Stimulated activated naive CD8-positive, alpha-beta T cell treated with anti-CD3 and anti-CD28 coated beads, Interleukin-15, Interleukin-2, amounts not matched to agents 100 U/mL and 50 U/mL, for 24 hours (primary cell): ENCODE measurements around the gene PPRC1.

Experiments used
- ATAC-seq: fragments of 150-1000 bp; cut with Tn5 transposase; one replicate; pipeline ENCODE4 v1.10.0; 2021
- DNase-seq: peaks from one replicate; pipeline ENCODE4 v3.0.0; 2021

Gene PPRC1

DNA sequence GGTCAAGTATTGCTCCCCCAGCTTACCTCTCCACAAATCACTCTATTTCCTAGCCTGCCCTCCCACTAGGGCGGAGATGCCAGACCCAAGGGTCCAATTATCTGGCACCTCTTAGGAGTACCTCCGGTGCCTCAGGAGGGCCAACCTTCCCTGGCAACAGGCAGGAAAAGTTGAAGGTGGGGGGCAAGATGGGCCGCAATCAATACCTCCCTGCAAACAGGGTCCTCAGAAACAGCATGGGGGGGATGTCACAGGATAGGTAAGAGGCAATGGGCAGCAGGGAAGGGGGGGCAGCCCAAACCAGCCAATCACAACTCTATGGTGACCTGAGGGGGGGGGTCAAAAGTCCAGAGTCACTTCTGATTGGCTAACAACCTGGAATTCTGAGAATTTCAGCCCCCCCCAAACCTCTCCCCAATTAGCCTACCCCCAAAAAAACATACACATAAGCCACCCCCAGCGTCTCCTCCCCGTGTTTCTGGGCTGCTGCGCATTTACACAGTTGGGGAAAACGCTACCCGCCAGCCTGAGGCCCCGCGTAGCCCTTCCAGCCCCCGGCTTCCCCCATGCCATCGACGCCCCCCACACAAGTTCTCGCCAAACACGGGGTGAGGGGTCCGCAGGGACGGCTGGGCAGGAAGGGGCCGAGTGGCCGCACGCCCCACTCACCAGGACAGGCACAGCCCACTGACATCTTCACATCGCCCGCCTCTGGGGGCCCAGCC lies 13.3 kb upstream of the PPRC1 start:
- ATAC-seq (no peak), DNase-seq (peak; percentile 69)

GRCh38 chr10:102120142-102120990 lies 12.5 kb upstream of the PPRC1 start, which contains the start of gene LDB1:
Gene LDB1, minus strand, starts transcription at chr10:102120368. Its CDS starts 258 bp downstream, at chr10:102120110.
- peak; percentile 51 for ATAC-seq
- peak; percentile 74 for DNase-seq

DNA sequence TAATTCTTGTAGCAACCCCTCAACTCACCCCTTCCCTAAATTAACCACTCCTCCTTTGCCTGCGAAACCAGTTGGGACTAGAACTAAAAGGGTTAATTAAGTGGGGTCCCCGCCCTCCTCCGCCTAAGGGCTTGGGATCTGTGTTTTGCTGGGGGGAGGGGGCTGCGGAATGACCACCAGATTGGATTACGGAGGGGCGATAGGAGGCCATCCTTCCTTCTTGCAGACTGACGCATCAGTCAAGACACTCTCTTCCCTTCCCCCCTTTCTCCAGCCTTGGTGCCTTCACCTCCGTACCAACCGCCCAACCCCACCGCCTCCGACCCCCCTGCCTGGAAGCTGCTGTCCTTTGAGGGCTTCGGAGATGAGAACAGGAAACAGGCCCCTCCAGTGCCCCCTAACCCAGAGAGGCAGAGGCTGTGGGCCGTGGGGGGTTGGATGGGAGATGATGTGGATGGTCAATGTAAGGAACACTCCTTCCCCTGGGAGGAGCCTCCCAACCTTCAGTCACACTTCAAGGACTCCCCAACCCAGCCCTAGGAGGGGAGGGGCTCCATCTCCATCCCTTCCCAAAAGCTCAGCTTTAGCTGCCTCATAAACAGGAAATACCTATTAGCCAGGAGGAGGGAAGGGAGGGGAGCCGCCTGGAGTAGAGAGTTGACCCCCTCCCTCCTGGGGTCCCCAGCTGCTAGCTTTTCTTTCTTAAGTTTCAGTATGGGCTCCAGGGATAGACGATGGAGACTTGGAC lies 11.7 kb upstream of the PPRC1 start:
- DNase-seq, result peak; percentile 28
- no peak for ATAC-seq

GRCh38 chr10:102121739-102122372 lies 11.0 kb upstream of the PPRC1 start:
- no peak for DNase-seq
- ATAC-seq, result no peak

DNA sequence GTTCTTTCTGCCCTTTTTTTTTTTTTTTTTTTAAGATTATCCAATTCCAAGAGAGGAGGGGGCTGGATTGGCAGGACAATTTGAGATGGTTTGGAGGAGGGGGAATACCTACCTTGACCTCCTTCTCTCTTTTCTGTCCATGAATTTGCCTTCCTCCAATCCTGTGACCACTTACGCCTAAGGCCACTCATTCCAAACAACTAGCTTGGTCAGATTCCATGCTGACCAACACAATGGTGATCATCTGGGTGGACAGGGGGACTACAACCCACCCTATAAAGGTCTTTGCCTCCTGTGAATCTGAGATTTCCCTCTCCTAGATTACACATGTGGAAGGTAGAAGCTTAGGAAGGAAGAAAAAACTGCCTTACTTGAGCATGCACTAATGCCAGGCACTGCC lies 10.4 kb upstream of the PPRC1 start:
- ATAC-seq (no peak), DNase-seq (no peak)

- DNase-seq (no peak), ATAC-seq (no peak)
Observed at GRCh38 chr10:102123223-102123622, 9.6 kb upstream of the PPRC1 start.

- no peak for ATAC-seq
Observed at GRCh38 chr10:102131286-102132170, 1.3 kb upstream of the PPRC1 start.

DNA sequence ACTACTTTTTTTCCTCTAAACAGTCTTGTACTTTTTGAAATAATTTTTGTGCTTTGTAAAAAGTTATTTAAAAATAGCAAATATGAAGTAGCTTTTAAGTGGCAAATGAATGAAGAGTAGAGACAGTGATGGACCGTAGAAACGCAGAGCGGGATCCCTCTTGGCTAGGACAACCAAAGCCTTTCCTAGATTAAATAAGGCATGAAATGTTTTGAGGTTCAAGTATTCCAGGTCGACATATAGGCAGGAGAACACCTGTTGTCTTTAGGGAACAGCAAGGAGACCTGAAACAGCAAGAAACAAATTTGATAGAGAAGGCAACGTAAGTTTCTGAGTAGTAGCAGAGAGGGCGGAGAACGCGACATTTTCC lies 662 bp upstream of the PPRC1 start:
- no peak for ATAC-seq
- DNase-seq, result no peak

More at GRCh38 chr10:102131286-102132170, 1.3 kb upstream of the PPRC1 start:
- no peak for DNase-seq

- DNase-seq (peak; percentile 82), ATAC-seq (peak; percentile 48)
Observed at GRCh38 chr10:102133373-102134195, 744 bp downstream of the PPRC1 start.

DNA sequence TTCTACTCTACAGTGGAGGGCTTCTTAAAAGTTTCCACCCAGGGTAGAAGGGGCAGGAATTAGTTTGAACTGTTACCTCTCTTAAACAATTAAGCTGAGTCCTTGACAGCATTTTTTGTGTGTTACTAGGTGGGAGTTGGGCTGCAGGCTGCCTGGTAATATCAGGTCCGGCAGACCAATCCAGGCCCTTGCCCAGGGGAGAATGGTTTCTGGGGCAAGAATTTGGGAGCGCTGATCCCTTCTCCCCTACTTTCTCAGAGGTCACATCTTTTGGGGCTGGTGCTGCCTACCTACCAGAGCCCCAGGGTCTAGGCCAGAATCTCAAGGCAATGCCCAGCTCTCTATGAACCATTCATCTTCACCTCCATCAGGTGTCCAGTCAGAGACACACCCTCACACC lies 1.6 kb downstream of the PPRC1 start:
- no peak for ATAC-seq
- DNase-seq, result no peak

DNA sequence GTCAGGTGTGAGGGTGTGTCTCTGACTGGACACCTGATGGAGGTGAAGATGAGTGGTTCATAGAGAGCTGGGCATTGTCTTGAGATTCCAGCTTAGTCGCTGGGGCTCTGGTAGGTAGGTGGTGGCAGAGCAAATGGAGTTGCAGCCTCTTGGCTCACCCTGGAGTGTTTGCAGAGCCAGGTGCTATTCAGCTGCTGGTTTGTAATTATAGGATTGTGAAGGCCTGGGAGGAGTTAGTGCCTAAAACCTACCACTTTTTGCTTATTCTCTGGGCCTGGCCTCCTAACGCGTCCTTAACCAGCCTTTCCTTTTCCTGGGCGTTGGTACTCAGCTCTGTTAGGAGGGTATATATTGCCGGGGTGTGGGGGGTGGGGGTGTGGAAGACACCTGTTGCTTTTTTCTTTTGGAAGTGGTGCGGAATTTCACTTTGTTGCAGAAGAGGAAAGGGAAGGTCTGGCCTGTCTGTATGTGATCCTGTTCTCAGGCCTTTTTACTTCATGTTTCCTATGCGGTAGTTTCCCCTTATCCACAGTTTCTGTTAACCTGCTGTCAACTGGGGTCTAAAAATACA lies 3.2 kb downstream of the PPRC1 start:
- ATAC-seq (no peak), DNase-seq (no peak)

- ATAC-seq (no peak), DNase-seq (no peak)
Observed at GRCh38 chr10:102139281-102140110, 6.7 kb downstream of the PPRC1 start.

GRCh38 chr10:102140218-102140617 lies 7.4 kb downstream of the PPRC1 start:
- ATAC-seq (no peak), DNase-seq (no peak)

DNA sequence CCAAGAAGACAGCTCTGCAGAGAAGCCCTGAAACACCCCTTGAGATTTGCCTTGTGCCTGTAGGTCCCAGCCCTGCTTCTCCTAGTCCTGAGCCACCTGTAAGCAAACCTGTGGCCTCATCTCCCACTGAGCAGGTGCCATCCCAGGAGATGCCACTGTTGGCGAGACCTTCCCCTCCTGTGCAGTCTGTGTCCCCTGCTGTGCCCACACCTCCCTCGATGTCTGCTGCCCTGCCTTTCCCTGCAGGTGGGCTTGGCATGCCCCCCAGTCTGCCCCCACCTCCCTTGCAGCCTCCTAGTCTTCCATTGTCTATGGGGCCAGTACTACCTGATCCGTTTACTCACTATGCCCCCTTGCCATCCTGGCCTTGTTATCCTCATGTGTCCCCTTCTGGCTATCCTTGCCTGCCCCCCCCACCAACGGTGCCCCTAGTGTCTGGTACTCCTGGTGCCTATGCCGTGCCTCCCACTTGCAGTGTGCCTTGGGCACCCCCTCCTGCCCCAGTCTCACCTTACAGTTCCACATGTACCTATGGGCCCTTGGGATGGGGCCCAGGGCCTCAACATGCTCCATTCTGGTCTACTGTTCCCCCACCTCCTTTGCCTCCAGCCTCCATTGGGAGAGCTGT lies 8.2 kb downstream of the PPRC1 start:
- ATAC-seq (no peak), DNase-seq (no peak)

- ATAC-seq, result no peak
- DNase-seq, result no peak
Observed at GRCh38 chr10:102141583-102142107, 8.8 kb downstream of the PPRC1 start.

DNA sequence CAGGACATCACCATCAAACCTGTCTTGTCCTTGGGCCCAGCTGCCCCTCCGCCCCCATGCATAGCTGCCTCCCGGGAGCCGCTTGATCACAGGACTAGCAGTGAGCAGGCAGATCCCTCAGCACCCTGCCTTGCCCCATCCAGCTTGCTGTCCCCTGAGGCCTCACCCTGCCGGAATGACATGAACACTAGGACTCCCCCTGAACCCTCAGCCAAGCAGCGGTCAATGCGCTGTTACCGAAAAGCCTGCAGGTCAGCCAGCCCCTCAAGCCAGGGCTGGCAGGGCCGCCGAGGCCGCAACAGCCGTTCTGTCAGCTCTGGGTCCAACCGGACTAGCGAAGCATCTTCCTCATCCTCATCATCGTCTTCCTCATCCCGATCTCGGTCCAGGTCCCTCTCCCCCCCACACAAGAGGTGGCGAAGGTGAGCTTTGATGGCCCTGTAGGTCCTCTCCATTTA lies 14.2 kb downstream of the PPRC1 start:
- no peak for ATAC-seq
- no peak for DNase-seq

DNA sequence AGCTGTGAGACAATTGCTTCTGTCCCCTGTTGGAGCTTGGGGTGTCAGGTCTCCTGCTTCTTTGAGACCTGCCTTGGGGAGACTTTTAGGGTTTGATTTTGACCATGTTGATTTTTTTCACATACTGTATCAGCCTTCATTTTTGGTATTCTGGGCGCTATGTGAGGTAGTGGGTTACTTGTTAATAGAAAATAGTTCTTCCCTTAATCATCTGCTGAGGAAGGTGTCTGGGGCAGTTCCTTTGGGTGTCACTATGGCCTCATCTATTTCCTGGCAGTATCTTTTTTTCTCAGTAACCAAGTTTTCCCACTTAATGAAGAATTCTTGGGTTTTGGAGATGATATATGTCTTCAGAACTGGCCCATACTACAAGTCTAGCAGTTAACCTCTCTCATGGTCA lies 14.7 kb downstream of the PPRC1 start:
- DNase-seq (no peak), ATAC-seq (no peak)

GRCh38 chr10:102148275-102148674 lies 15.4 kb downstream of the PPRC1 start:
- DNase-seq, result no peak
- ATAC-seq, result no peak
